GM23338 (cell line): Measurements from ENCODE around the gene SPAAR. TPM values are rescaled to one million over a fixed set of nuclear protein-coding genes. Genes with fewer than 3 reads are reported as not detected.

Experiments
- ATAC-seq: fragments of 200-7000 bp; cut with Tn5 transposase; 3 replicates; pipeline ENCODE4 v1.9.1; 2020
- DNase-seq: peaks from one replicate; pipeline ENCODE4 v3.0.0-alpha.2; 2015; ENCODE audit warnings: low spot score
- H2AFZ ChIP-seq: fragments of 200-600 bp; sonication (generic); 2 replicates; pipeline ENCODE4 v1.8.0; 2016; ENCODE audit warnings: antibody characterized with exemption, mild to moderate bottlenecking, moderate library complexity
- H3F3A ChIP-seq: fragments of 200-600 bp; sonication (generic); replicated peaks from 2 replicates; pipeline ENCODE4 v1.8.0; 2017; ENCODE audit warnings: antibody characterized with exemption, mixed run types, low read depth
- H3K27ac ChIP-seq: fragments of 200-600 bp; sonication (generic); 2 replicates; pipeline ENCODE4 v1.6.1; 2016; ENCODE audit warnings: low read depth
- H3K27me3 ChIP-seq: fragments of 200-600 bp; sonication (generic); 2 replicates; pipeline ENCODE4 v1.8.0; 2016; ENCODE audit warnings: mild to moderate bottlenecking, mixed run types, moderate library complexity; ENCODE audit not compliant: insufficient read depth
- H3K36me3 ChIP-seq: fragments of 200-600 bp; sonication (generic); 2 replicates; pipeline ENCODE4 v1.8.0; 2016; ENCODE audit warnings: mild to moderate bottlenecking; ENCODE audit not compliant: insufficient read depth
- H3K4me1 ChIP-seq: fragments of 200-600 bp; sonication (generic); 2 replicates; pipeline ENCODE4 v1.8.0; 2016; ENCODE audit warnings: mild to moderate bottlenecking, moderate library complexity; ENCODE audit not compliant: insufficient read depth
- H3K4me2 ChIP-seq: fragments of 200-600 bp; sonication (generic); 2 replicates; pipeline ENCODE4 v1.7.1; 2017; ENCODE audit warnings: mixed run types
- H3K4me3 ChIP-seq: fragments of 200-600 bp; sonication (generic); 2 replicates; pipeline ENCODE4 v1.6.1; 2016; ENCODE audit warnings: mixed run types
- H3K79me2 ChIP-seq: fragments of 200-600 bp; sonication (generic); replicated peaks from 2 replicates; pipeline ENCODE4 v1.8.0; 2017; ENCODE audit warnings: mild to moderate bottlenecking; ENCODE audit not compliant: insufficient read depth
- H3K9me2 ChIP-seq: fragments of 200-600 bp; sonication (generic); 2 replicates; pipeline ENCODE4 v1.8.0; 2017; ENCODE audit not compliant: insufficient read depth
- H4K20me1 ChIP-seq: fragments of 200-600 bp; sonication (generic); replicated peaks from 2 replicates; pipeline ENCODE4 v1.8.0; 2017; ENCODE audit warnings: mild to moderate bottlenecking; ENCODE audit not compliant: insufficient read depth
- H3K27ac Mint-ChIP-seq: 2 replicates; pipeline ENCODE4 v1.8.0; 2020; ENCODE audit warnings: inconsistent platforms, mild to moderate bottlenecking, moderate library complexity, mixed read lengths
- H3K27me3 Mint-ChIP-seq: 3 replicates; pipeline ENCODE4 v1.8.0; 2022; ENCODE audit warnings: low read depth, mild to moderate bottlenecking, moderate library complexity, mixed read lengths, inconsistent platforms; ENCODE audit not compliant: insufficient read depth, poor library complexity
- H3K36me3 Mint-ChIP-seq: 3 replicates; pipeline ENCODE4 v1.8.0; 2021; ENCODE audit warnings: low read depth, mild to moderate bottlenecking, inconsistent platforms, moderate library complexity, mixed read lengths
- H3K4me1 Mint-ChIP-seq: 3 replicates; pipeline ENCODE4 v1.8.0; 2020; ENCODE audit warnings: mild to moderate bottlenecking, inconsistent platforms, mixed read lengths
- H3K4me3 Mint-ChIP-seq: 3 replicates; pipeline ENCODE4 v1.8.0; 2021; ENCODE audit warnings: moderate library complexity, mild to moderate bottlenecking, inconsistent platforms, mixed read lengths
- H3K9me3 Mint-ChIP-seq: 3 replicates; pipeline ENCODE4 v1.8.0; 2020; ENCODE audit warnings: moderate library complexity, mild to moderate bottlenecking, inconsistent platforms, mixed read lengths
- CREB1 ChIP-seq: fragments of 250-450 bp; sonication (Bioruptor Pico); IDR thresholded peaks from 2 replicates; pipeline ENCODE4 v1.5.0; 2020; ENCODE audit warnings: low read depth, mild to moderate bottlenecking, moderate library complexity
- CTCF ChIP-seq, 2 experiments: fragments of 200-600 bp in 1 of 2; sonication (generic) in 1 of 2; conservative IDR thresholded peaks; 2 replicates each; pipeline versions ENCODE4 v1.5.1 to v1.6.1; 2016 to 2017; ENCODE audit warnings: antibody characterized with exemption in 2 of 2, low read depth in 2 of 2, mild to moderate bottlenecking in 2 of 2, moderate library complexity in 1 of 2
- ETS1 ChIP-seq: IDR thresholded peaks from 2 replicates; pipeline ENCODE4 v1.6.1; 2016; ENCODE audit warnings: antibody characterized with exemption
- EZH2 ChIP-seq: fragments of 200-600 bp; sonication (generic); IDR thresholded peaks from one replicate; pipeline ENCODE4 v1.8.0; 2017; ENCODE audit warnings: antibody characterized with exemption, mild to moderate bottlenecking, low read depth; ENCODE audit not compliant: unreplicated experiment
- EZH2phosphoT487 ChIP-seq: fragments of 200-600 bp; sonication (generic); IDR thresholded peaks from one replicate; pipeline ENCODE4 v1.8.1; 2018; ENCODE audit warnings: antibody characterized with exemption; ENCODE audit not compliant: unreplicated experiment
- JUNB ChIP-seq: IDR thresholded peaks from one replicate; pipeline ENCODE4 v1.6.1; 2016; ENCODE audit warnings: antibody characterized with exemption; ENCODE audit not compliant: unreplicated experiment
- NANOG ChIP-seq: IDR thresholded peaks from 2 replicates; pipeline ENCODE4 v1.6.1; 2016; ENCODE audit warnings: antibody characterized with exemption, borderline replicate concordance
- POLR2AphosphoS5 ChIP-seq: IDR thresholded peaks from 2 replicates; pipeline ENCODE4 v1.6.1; 2016; ENCODE audit warnings: antibody characterized with exemption, low read depth
- STAT1 ChIP-seq: IDR thresholded peaks from one replicate; pipeline ENCODE4 v1.6.1; 2016; ENCODE audit warnings: antibody characterized with exemption; ENCODE audit not compliant: unreplicated experiment
- ZNF114 ChIP-seq: fragments of 250-450 bp; sonication (Bioruptor Pico); IDR thresholded peaks from 2 replicates; pipeline ENCODE4 v1.5.0; 2020; ENCODE audit warnings: mild to moderate bottlenecking, moderate library complexity
- ZNF331 ChIP-seq: fragments of 250-450 bp; sonication (Bioruptor Pico); IDR thresholded peaks from 2 replicates; pipeline ENCODE4 v1.5.0; 2020; ENCODE audit warnings: low read depth, mild to moderate bottlenecking, moderate library complexity
- polyA plus RNA-seq: library from polyadenylated mRNA; unstranded; fragments of >200 nt; fragmentation: Nextera tagmentation; extraction: Ambion mirVana; gene quantifications from 2 replicates; pipeline ENCODE4 v1.2.1, GENCODE V29; 2016
- total RNA-seq: library from RNA; depleted of rRNA; stranded (reverse); fragments of >200 nt; shearing (Covaris generic); gene quantifications from 2 replicates; pipeline ENCODE4 v1.2.3, GENCODE V29; 2014
- TF ChIP-seq, protein P1 (sequence below): IDR thresholded peaks from one replicate; pipeline ENCODE4 v1.6.1; 2018; ENCODE audit warnings: antibody characterized with exemption; ENCODE audit not compliant: unreplicated experiment
- TF ChIP-seq, protein P2 (sequence below): fragments of 250-450 bp; sonication (Bioruptor Pico); IDR thresholded peaks from 2 replicates; pipeline ENCODE4 v1.5.0; 2020; ENCODE audit warnings: mild to moderate bottlenecking, moderate library complexity

The SPAAR gene
- total and polyA plus RNA-seq, 2 experiments from 2014 or later = not detected

DNA sequence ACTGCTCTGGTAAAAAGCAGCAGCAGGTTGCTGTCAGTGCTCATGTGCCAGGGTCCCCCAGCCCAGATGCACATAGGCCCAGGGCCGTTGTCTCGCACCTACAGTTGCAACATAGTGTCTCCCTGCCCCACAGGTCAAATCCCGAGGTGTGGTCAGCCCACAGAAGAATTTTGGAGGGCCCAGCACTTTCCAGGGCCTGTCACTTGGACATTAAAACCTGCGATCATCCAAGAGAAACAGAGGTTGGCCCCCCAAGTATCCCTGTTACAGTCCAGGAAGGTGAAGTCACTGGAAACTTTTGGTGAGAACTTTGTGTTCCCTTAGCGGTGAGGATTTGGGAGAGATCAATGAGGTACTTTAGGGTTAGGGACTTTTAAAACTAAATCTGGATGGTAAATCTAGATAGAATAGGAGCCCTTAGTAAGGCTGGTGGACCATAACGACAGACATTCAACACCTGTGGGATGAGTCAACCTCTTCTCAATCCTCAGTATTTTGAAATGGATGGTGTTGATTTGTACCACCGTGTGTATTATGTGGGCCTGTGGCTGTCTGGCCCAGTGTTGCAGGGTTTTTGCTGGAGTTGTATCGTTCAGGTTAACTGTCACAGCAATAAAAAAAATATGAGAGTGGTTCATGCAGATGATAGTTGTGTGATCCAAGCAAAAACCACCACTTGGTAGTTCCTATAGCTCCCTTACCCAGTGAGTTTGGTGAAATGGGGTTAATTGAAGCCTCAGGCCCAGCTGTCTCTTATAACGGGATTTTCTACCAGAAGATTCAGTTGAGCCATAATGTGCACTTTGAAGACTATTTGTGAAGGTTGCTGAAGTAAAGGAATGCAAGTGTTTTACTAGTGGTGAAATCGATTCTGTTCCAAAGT, 29.4 kb downstream of the SPAAR start:
- peaks cover 12% of the 10 kb centered on the region for H3K27me3 Mint-ChIP-seq
- no peak overlapping the region for H3K4me3 ChIP-seq
- no peaks in the 10 kb centered on the region for H3K79me2 ChIP-seq
- H3K9me3 Mint-ChIP-seq = no peaks in the 10 kb centered on the region; the same call in 2 of the 3 replicates
- no peak overlapping the region for H3K4me2 ChIP-seq
- H3K4me1 Mint-ChIP-seq = no peaks in the 10 kb centered on the region
- ATAC-seq (no peak), DNase-seq (no peak)
- H3K4me1 ChIP-seq = no peaks in the 10 kb centered on the region
- no peaks in the 10 kb centered on the region for H3F3A ChIP-seq
- H2AFZ ChIP-seq = no peak overlapping the region
- no peak overlapping the region for H3K4me3 Mint-ChIP-seq
- TF ChIP-seq CTCF (conservative IDR thresholded peaks at IDR 0.05; ENCODE audit: low read depth in 2 of 2) = no peak
- TF ChIP-seq EZH2 = no peak
- TF ChIP-seq, protein P1, sequence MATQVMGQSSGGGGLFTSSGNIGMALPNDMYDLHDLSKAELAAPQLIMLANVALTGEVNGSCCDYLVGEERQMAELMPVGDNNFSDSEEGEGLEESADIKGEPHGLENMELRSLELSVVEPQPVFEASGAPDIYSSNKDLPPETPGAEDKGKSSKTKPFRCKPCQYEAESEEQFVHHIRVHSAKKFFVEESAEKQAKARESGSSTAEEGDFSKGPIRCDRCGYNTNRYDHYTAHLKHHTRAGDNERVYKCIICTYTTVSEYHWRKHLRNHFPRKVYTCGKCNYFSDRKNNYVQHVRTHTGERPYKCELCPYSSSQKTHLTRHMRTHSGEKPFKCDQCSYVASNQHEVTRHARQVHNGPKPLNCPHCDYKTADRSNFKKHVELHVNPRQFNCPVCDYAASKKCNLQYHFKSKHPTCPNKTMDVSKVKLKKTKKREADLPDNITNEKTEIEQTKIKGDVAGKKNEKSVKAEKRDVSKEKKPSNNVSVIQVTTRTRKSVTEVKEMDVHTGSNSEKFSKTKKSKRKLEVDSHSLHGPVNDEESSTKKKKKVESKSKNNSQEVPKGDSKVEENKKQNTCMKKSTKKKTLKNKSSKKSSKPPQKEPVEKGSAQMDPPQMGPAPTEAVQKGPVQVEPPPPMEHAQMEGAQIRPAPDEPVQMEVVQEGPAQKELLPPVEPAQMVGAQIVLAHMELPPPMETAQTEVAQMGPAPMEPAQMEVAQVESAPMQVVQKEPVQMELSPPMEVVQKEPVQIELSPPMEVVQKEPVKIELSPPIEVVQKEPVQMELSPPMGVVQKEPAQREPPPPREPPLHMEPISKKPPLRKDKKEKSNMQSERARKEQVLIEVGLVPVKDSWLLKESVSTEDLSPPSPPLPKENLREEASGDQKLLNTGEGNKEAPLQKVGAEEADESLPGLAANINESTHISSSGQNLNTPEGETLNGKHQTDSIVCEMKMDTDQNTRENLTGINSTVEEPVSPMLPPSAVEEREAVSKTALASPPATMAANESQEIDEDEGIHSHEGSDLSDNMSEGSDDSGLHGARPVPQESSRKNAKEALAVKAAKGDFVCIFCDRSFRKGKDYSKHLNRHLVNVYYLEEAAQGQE = no peak
- TF ChIP-seq NANOG = no peak
- no peak for TF ChIP-seq POLR2AphosphoS5
- TF ChIP-seq ZNF331 = no peak
- no peak for TF ChIP-seq JUNB
- TF ChIP-seq, protein P2, sequence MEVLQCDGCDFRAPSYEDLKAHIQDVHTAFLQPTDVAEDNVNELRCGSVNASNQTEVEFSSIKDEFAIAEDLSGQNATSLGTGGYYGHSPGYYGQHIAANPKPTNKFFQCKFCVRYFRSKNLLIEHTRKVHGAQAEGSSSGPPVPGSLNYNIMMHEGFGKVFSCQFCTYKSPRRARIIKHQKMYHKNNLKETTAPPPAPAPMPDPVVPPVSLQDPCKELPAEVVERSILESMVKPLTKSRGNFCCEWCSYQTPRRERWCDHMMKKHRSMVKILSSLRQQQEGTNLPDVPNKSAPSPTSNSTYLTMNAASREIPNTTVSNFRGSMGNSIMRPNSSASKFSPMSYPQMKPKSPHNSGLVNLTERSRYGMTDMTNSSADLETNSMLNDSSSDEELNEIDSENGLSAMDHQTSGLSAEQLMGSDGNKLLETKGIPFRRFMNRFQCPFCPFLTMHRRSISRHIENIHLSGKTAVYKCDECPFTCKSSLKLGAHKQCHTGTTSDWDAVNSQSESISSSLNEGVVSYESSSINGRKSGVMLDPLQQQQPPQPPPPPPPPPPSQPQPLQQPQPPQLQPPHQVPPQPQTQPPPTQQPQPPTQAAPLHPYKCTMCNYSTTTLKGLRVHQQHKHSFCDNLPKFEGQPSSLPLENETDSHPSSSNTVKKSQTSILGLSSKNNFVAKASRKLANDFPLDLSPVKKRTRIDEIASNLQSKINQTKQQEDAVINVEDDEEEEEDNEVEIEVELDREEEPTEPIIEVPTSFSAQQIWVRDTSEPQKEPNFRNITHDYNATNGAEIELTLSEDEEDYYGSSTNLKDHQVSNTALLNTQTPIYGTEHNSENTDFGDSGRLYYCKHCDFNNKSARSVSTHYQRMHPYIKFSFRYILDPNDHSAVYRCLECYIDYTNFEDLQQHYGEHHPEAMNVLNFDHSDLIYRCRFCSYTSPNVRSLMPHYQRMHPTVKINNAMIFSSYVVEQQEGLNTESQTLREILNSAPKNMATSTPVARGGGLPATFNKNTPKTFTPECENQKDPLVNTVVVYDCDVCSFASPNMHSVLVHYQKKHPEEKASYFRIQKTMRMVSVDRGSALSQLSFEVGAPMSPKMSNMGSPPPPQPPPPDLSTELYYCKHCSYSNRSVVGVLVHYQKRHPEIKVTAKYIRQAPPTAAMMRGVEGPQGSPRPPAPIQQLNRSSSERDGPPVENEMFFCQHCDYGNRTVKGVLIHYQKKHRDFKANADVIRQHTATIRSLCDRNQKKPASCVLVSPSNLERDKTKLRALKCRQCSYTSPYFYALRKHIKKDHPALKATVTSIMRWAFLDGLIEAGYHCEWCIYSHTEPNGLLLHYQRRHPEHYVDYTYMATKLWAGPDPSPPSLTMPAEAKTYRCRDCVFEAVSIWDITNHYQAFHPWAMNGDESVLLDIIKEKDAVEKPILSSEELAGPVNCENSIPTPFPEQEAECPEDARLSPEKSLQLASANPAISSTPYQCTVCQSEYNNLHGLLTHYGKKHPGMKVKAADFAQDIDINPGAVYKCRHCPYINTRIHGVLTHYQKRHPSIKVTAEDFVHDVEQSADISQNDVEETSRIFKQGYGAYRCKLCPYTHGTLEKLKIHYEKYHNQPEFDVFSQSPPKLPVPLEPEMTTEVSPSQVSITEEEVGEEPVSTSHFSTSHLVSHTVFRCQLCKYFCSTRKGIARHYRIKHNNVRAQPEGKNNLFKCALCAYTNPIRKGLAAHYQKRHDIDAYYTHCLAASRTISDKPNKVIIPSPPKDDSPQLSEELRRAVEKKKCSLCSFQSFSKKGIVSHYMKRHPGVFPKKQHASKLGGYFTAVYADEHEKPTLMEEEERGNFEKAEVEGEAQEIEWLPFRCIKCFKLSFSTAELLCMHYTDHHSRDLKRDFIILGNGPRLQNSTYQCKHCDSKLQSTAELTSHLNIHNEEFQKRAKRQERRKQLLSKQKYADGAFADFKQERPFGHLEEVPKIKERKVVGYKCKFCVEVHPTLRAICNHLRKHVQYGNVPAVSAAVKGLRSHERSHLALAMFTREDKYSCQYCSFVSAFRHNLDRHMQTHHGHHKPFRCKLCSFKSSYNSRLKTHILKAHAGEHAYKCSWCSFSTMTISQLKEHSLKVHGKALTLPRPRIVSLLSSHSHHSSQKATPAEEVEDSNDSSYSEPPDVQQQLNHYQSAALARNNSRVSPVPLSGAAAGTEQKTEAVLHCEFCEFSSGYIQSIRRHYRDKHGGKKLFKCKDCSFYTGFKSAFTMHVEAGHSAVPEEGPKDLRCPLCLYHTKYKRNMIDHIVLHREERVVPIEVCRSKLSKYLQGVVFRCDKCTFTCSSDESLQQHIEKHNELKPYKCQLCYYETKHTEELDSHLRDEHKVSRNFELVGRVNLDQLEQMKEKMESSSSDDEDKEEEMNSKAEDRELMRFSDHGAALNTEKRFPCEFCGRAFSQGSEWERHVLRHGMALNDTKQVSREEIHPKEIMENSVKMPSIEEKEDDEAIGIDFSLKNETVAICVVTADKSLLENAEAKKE (CRISPR knock-in tag) = no peak
- no peak for TF ChIP-seq EZH2phosphoT487
- TF ChIP-seq ZNF114 = no peak
- TF ChIP-seq STAT1 = no peak
- no peak for TF ChIP-seq CREB1 (CRISPR knock-in tag)
- no peak for TF ChIP-seq ETS1
- no peaks in the 10 kb centered on the region for H3K9me2 ChIP-seq
- no peaks in the 10 kb centered on the region for H4K20me1 ChIP-seq
- no peaks in the 10 kb centered on the region for H3K36me3 ChIP-seq
- H3K27ac Mint-ChIP-seq = no peak overlapping the region
- peaks cover 26% of the 10 kb centered on the region for H3K27me3 ChIP-seq
- no peak overlapping the region for H3K27ac ChIP-seq
- H3K36me3 Mint-ChIP-seq = no peaks in the 10 kb centered on the region
